ENCODE data around the gene TIAM2.

Gene TIAM2

DNA sequence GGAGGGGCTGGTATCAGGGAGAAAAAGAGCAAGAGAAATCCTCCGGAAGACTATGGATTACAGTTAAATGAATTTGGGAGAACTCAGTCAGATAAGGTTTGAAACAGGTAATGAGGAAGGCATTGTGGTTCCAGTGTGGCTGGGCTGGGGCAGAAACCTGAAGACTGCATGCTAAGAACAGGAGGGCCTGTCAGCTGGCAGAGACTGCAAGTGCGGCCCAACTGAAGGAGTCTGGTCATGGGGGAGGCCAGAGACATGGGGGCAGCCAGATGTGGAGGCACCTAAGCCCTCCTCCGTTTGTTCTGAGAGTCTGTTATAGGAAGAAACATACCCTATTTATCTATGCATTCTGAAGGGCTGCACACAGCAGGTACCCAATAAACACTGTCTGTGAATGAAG, 302.6 kb downstream of the TIAM2 start:
- no peak for DNase-seq (ENCODE audit: extremely low read depth, insufficient read length)
- no peak overlapping the region for H3K4me3 ChIP-seq (replicated peaks; ENCODE audit: low read depth, low read length)
- H3K36me3 ChIP-seq (ENCODE audit: control insufficient read depth, insufficient read depth, low read length): peaks cover 7% of the 10 kb centered on the region
- no peaks in the 10 kb centered on the region for H3K27me3 ChIP-seq (replicated peaks; ENCODE audit: control insufficient read depth, insufficient read depth, low read length)
- TF ChIP-seq, protein P1, sequence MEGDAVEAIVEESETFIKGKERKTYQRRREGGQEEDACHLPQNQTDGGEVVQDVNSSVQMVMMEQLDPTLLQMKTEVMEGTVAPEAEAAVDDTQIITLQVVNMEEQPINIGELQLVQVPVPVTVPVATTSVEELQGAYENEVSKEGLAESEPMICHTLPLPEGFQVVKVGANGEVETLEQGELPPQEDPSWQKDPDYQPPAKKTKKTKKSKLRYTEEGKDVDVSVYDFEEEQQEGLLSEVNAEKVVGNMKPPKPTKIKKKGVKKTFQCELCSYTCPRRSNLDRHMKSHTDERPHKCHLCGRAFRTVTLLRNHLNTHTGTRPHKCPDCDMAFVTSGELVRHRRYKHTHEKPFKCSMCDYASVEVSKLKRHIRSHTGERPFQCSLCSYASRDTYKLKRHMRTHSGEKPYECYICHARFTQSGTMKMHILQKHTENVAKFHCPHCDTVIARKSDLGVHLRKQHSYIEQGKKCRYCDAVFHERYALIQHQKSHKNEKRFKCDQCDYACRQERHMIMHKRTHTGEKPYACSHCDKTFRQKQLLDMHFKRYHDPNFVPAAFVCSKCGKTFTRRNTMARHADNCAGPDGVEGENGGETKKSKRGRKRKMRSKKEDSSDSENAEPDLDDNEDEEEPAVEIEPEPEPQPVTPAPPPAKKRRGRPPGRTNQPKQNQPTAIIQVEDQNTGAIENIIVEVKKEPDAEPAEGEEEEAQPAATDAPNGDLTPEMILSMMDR (IDR thresholded peaks at IDR 0.05; ENCODE audit: insufficient read depth, low read length, poor library complexity, severe bottlenecking): no peak

DNA sequence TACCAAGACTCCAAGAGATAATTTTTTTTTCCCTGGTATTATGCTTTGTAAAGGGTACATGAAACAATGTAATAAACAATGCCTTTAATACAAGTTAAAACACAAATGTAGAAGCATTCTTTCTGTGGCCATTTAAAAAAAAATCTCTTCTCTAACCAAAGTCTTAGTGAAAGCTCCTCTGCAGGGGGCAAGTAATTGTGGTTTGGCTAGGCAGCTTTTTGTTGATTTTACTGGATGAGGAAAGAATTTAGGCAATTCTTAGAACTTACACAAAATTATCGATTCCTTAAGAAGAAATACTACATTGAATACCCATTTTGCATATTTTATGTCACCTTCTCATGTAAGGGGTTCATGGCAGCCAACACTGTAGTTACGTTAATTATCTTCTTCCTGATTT, 306.8 kb downstream of the TIAM2 start:
- DNase-seq (ENCODE audit: extremely low read depth, insufficient read length): no peak
- H3K4me3 ChIP-seq (replicated peaks; ENCODE audit: low read depth, low read length): no peak overlapping the region
- H3K36me3 ChIP-seq (ENCODE audit: control insufficient read depth, insufficient read depth, low read length): peaks cover 6% of the 10 kb centered on the region
- TF ChIP-seq, protein P1 (IDR thresholded peaks at IDR 0.05; ENCODE audit: insufficient read depth, low read length, poor library complexity, severe bottlenecking): no peak
- H3K27me3 ChIP-seq (replicated peaks; ENCODE audit: control insufficient read depth, insufficient read depth, low read length): no peaks in the 10 kb centered on the region

GRCh38 chr6:155303361-155303870, 308.3 kb downstream of the TIAM2 start:
- TF ChIP-seq, protein P1 (IDR thresholded peaks at IDR 0.05; ENCODE audit: insufficient read depth, low read length, poor library complexity, severe bottlenecking): no peak
- H3K27me3 ChIP-seq (replicated peaks; ENCODE audit: control insufficient read depth, insufficient read depth, low read length): no peaks in the 10 kb centered on the region
- no peak for DNase-seq (ENCODE audit: extremely low read depth, insufficient read length)
- peaks cover 5% of the 10 kb centered on the region; the same call in 1 of the 2 replicates for H3K36me3 ChIP-seq (ENCODE audit: control insufficient read depth, insufficient read depth, low read length)
- no peak overlapping the region for H3K4me3 ChIP-seq (replicated peaks; ENCODE audit: low read depth, low read length)

DNA sequence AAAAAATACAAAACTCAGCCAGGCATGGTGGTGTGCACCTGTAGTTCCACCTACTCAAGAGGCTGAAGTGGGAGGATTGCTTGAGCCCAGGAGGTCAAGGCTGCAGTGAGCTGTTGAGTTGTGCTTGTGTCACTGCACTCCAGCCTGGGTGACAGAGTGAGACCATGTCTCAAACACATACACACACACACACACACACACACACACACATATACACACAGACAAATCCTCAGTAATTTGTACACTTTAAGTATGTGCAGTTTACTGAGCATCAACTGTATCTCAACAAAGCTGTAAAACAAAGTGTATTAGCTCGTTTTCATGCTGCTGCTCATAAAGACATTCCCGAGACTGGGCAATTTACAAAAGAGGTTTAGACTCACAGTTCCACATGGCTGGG, 311.8 kb downstream of the TIAM2 start:
- TF ChIP-seq, protein P1 (IDR thresholded peaks at IDR 0.05; ENCODE audit: insufficient read depth, low read length, poor library complexity, severe bottlenecking): no peak
- DNase-seq (ENCODE audit: extremely low read depth, insufficient read length): no peak
- no peaks in the 10 kb centered on the region for H3K27me3 ChIP-seq (replicated peaks; ENCODE audit: control insufficient read depth, insufficient read depth, low read length)
- H3K4me3 ChIP-seq (replicated peaks; ENCODE audit: low read depth, low read length): no peak overlapping the region
- H3K36me3 ChIP-seq (ENCODE audit: control insufficient read depth, insufficient read depth, low read length): peaks cover 1% of the 10 kb centered on the region

Measured in GM06990 (cell line).